ENCODE measurements around the gene ALDH1B1.

The ALDH1B1 gene

GRCh38 chr9:38391278-38392118 lies 1.0 kb upstream of the ALDH1B1 start:
- Histone ChIP-seq H3K27me3 (ENCODE audit: insufficient read depth, poor library complexity, severe bottlenecking) (no peaks in the 10 kb centered on the region), H3K36me3 (ENCODE audit: low read depth) (peaks cover 26% of the 10 kb centered on the region), H3K4me3 (ENCODE audit: severe bottlenecking) (no peak overlapping the region), H3K27ac (ENCODE audit: poor library complexity, severe bottlenecking) (no peak overlapping the region), H3K4me1 (ENCODE audit: insufficient read depth, poor library complexity, severe bottlenecking) (no peaks in the 10 kb centered on the region), H3K9me3 (ENCODE audit: severe bottlenecking) (no peaks in the 10 kb centered on the region)
- DNase-seq (ENCODE audit: low spot score) = no peak
- TF ChIP-seq, protein P1, sequence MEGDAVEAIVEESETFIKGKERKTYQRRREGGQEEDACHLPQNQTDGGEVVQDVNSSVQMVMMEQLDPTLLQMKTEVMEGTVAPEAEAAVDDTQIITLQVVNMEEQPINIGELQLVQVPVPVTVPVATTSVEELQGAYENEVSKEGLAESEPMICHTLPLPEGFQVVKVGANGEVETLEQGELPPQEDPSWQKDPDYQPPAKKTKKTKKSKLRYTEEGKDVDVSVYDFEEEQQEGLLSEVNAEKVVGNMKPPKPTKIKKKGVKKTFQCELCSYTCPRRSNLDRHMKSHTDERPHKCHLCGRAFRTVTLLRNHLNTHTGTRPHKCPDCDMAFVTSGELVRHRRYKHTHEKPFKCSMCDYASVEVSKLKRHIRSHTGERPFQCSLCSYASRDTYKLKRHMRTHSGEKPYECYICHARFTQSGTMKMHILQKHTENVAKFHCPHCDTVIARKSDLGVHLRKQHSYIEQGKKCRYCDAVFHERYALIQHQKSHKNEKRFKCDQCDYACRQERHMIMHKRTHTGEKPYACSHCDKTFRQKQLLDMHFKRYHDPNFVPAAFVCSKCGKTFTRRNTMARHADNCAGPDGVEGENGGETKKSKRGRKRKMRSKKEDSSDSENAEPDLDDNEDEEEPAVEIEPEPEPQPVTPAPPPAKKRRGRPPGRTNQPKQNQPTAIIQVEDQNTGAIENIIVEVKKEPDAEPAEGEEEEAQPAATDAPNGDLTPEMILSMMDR (IDR thresholded peaks at IDR 0.05; ENCODE audit: poor library complexity, severe bottlenecking) = no peak
- no peak for ATAC-seq (ENCODE audit: low read depth)

DNA sequence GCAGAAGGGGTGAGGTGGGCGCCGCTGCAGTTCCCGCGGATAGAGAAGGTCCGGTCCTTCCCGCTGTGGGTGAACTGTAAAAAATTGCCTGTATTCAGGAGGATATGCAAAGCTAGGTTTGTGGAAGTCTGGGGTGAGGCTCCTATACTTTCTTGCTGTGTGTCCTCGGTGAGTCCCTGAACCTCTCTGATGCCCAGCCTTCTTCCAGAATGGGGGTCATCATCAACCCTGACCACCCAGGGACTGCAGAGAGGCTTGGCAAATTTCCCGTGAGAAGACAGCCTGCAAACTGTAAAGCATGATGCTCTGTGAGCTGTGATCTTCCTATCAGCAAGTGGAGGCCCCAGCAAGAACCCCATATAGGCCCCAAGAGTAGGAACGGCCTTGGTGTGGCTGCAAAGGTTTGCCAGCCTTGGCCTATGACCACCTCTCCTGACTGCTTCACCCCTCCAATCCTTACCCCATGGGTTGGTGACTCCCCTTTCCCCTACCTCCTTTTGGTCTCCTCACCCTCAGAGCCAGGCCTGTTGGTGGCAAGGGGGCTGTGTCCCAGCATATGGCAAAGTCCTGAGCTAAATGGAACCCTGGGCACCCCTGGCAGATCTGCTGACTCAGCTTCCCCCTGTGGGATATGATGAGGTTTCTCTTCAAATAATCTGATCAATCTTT lies 760 bp downstream of the ALDH1B1 start:
- peak overlapping the region; percentile 48 for H3K27ac ChIP-seq (ENCODE audit: poor library complexity, severe bottlenecking)
- H3K27me3 ChIP-seq (ENCODE audit: insufficient read depth, poor library complexity, severe bottlenecking) = no peaks in the 10 kb centered on the region
- peaks cover 41% of the 10 kb centered on the region for H3K36me3 ChIP-seq (ENCODE audit: low read depth)
- peak overlapping the region; percentile 58 for H3K4me3 ChIP-seq (ENCODE audit: severe bottlenecking)
- TF ChIP-seq, protein P1 (IDR thresholded peaks at IDR 0.05; ENCODE audit: poor library complexity, severe bottlenecking) = no peak
- no peaks in the 10 kb centered on the region for H3K9me3 ChIP-seq (ENCODE audit: severe bottlenecking)
- no peaks in the 10 kb centered on the region for H3K4me1 ChIP-seq (ENCODE audit: insufficient read depth, poor library complexity, severe bottlenecking)
- ATAC-seq (ENCODE audit: low read depth) = peak; percentile 2; the same call in 2 of the 3 replicates
- DNase-seq (ENCODE audit: low spot score) = no peak

- Histone ChIP-seq H3K27me3 (ENCODE audit: insufficient read depth, poor library complexity, severe bottlenecking) (no peaks in the 10 kb centered on the region), H3K4me3 (ENCODE audit: severe bottlenecking) (no peak overlapping the region), H3K27ac (ENCODE audit: poor library complexity, severe bottlenecking) (no peak overlapping the region), H3K36me3 (ENCODE audit: low read depth) (peaks cover 41% of the 10 kb centered on the region), H3K4me1 (ENCODE audit: insufficient read depth, poor library complexity, severe bottlenecking) (no peaks in the 10 kb centered on the region), H3K9me3 (ENCODE audit: severe bottlenecking) (no peaks in the 10 kb centered on the region)
- ATAC-seq (ENCODE audit: low read depth) = no peak
- TF ChIP-seq, protein P1 (IDR thresholded peaks at IDR 0.05; ENCODE audit: poor library complexity, severe bottlenecking) = no peak
- no peak for DNase-seq (ENCODE audit: low spot score)
Observed at GRCh38 chr9:38394416-38394815, 1.9 kb downstream of the ALDH1B1 start.

DNA sequence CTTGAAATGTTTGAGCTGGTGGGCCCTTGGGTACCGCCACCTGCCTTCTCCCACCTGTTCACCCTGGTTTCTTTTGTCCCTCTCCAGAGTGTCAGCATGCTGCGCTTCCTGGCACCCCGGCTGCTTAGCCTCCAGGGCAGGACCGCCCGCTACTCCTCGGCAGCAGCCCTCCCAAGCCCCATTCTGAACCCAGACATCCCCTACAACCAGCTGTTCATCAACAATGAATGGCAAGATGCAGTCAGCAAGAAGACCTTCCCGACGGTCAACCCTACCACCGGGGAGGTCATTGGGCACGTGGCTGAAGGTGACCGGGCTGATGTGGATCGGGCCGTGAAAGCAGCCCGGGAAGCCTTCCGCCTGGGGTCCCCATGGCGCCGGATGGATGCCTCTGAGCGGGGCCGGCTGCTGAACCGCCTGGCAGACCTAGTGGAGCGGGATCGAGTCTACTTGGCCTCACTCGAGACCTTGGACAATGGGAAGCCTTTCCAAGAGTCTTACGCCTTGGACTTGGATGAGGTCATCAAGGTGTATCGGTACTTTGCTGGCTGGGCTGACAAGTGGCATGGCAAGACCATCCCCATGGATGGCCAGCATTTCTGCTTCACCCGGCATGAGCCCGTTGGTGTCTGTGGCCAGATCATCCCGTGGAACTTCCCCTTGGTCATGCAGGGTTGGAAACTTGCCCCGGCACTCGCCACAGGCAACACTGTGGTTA lies 3.3 kb downstream of the ALDH1B1 start:
- TF ChIP-seq, protein P1 (IDR thresholded peaks at IDR 0.05; ENCODE audit: poor library complexity, severe bottlenecking) = no peak
- ATAC-seq (ENCODE audit: low read depth) = no peak
- H3K36me3 ChIP-seq (ENCODE audit: low read depth) = peaks cover 41% of the 10 kb centered on the region

More for the DNA sequence above, 3.3 kb downstream of the ALDH1B1 start:
- no peak for DNase-seq (ENCODE audit: low spot score)
- Histone ChIP-seq H3K27ac (ENCODE audit: poor library complexity, severe bottlenecking) (no peak overlapping the region), H3K4me3 (ENCODE audit: severe bottlenecking) (no peak overlapping the region), H3K27me3 (ENCODE audit: insufficient read depth, poor library complexity, severe bottlenecking) (no peaks in the 10 kb centered on the region), H3K9me3 (ENCODE audit: severe bottlenecking) (no peaks in the 10 kb centered on the region), H3K4me1 (ENCODE audit: insufficient read depth, poor library complexity, severe bottlenecking) (no peaks in the 10 kb centered on the region)
